Right forelimb (tissue), 1 donor: Measurements from ENCODE around the gene GNG13.
"Not testable (repeated sequence)": the region's sequence is repeated elsewhere in the genome, so short reads cannot be mapped to it uniquely, and the experiment has no call there.

Experiments
- DNase-seq: peaks from one replicate; pipeline ENCODE4 v3.0.0-alpha.2; 2018

Gene GNG13

GRCh38 chr16:776824-777223 is 23.7 kb downstream of the GNG13 start:
- DNase-seq, result no peak

- not testable (repeated sequence) for DNase-seq
Observed at GRCh38 chr16:776298-776697, 24.2 kb downstream of the GNG13 start.

DNA sequence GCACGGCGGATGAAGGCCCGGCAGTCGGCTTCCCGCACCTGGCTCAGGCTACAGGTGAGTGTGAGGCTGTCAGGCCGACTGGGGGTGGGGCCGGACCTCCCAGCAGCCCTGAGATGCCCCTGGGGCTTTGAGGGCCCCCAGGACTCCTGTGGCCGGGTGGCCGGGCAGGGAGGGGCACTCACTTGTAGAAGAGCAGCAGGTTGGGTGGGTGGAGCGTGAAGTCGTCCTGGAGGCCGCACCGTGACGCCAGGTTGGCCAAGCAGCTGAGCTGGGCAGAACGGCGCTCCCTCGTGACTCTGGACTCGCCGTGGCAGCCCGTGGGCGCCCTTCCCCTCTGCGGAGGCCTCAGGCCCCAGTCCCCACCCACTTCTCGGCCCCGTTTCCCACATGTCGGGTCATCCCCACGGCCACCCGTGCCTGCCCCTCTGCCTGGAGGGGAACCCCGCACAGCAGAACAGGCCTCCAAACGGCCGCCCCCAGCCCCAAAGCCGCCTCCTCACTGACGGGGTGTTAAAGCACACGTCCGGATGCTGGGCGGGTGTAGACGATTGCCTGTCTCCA is 25.2 kb downstream of the GNG13 start:
- no peak for DNase-seq

- DNase-seq, result no peak
Observed at GRCh38 chr16:774086-775001, 26.2 kb downstream of the GNG13 start.

DNA sequence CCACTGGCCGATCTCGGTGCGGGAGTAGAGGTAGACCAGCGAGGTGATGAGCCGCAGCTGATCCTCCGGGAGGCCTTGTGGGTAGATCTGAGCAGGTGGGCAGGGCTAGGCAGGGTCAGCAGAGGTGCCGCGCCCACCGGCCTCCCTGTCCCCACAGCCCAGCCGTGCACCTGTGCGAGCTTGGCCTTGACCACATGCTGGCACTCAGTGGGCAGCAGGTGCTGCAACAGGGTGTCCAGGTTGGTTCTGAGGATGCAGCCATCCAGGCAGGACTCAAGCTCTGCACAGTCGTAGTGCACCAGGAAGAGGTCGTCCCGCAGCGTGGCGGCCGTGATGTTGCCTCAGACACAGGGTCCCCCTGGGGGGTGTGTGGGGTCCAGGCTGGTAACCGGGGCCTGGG is 27.6 kb downstream of the GNG13 start:
- no peak for DNase-seq

DNA sequence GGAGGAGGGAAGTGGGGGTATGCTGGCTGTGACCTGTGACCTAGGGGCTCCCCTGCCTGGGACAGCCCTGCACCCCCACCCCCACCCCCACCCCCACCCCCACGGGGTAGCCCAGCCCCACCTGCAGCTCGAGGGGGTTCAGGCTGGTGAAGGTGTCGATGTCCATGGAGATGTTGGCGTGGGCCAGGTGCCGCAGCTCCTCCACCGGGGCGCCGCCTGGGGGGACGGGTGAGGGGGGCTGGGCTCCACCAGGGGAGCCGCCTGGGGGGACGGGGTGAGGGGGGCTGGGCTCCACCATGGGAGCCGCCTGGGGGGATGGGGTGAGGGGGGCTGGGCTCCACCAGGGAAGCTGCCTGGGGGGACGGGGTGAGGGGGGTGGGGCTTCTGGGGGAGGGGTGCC is 30.1 kb downstream of the GNG13 start:
- no peak for DNase-seq

DNA sequence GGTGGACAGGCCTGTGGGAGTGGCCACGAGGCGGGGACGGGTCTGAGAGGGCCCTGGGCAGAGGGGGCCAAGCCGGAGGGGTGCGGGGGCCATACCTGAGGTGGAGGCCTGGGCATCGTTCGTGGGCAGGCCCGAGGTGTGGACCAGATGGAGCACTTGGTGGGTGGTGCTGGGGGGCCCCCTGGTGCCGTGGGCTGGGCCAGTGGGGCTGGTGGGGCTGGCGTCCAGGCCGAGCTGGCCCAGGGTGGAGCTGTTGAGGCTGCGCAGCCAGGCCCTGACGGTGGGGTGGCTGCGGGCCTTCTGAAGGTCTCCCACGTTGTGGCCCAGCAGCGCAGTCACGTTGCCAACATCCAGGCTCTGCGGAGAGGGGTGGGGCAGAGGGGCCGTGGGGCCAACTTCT is 30.6 kb downstream of the GNG13 start:
- DNase-seq, result no peak

GRCh38 chr16:769184-769784 is 31.2 kb downstream of the GNG13 start:
- DNase-seq, result no peak

DNA sequence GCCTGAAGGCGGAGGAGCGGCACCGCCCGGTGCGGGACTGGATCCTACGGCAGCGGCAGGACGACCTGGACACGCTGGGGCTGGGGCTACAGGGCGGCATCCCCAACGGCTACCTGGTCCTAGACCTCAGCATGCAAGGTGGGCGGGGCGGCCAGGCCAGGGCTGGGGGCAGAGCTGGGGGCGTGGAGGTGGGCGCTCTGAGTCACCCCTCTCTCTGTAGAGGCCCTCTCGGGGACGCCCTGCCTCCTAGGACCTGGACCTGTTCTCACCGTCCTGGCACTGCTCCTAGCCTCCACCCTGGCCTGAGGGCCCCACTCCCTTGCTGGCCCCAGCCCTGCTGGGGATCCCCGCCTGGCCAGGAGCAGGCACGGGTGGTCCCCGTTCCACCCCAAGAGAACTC is 32.1 kb downstream of the GNG13 start:
- DNase-seq, result no peak

DNA sequence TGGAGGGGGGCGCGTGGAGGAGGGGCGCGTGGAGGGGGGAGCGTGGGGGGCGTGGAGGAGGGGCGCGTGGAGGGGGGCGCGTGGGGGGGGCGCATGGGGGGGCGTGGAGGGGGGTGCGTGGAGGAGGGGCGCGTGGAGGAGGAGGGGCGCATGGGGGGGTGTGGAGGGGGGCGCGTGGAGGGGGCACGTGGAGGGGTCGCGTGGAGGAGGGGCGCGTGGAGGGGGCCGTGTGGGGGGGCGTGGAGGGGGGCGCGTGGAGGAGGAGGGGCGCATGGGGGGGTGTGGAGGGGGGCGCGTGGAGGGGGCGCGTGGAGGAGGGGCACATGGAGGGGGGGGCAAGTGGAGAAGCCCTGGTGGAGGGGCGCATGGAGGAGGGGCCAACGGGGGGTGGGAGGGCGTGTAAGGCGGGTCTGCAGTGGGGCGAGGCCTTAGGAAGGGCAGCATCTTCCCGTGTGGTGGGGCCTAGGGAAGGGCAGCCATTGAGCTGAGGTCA is 32.7 kb downstream of the GNG13 start:
- DNase-seq, result no peak

- no peak for DNase-seq
Observed at GRCh38 chr16:766820-767640, 33.5 kb downstream of the GNG13 start.

DNA sequence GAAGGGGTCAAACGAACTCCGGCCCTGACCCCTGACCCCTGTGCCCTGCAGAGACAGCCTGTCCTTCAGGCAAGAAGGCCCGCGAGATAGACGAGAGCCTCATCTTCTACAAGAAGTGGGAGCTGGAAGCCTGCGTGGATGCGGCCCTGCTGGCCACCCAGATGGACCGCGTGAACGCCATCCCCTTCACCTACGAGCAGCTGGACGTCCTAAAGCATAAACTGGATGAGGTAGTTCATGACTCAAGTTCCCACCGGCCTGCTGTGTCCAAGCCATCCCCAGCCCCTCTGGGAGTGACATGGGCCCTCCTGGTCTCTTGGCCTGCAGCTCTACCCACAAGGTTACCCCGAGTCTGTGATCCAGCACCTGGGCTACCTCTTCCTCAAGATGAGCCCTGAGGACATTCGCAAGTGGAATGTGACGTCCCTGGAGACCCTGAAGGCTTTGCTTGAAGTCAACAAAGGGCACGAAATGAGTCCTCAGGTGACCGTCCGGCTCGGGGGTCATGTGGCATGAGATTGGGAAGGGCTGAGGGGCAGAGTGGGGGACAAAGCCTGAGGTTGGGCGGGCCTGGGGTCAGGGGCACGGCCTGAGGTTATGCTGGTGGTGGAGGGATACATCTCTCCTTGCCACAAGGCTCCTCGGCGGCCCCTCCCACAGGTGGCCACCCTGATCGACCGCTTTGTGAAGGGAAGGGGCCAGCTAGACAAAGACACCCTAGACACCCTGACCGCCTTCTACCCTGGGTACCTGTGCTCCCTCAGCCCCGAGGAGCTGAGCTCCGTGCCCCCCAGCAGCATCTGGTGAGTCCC is 34.3 kb downstream of the GNG13 start:
- no peak for DNase-seq

- no peak for DNase-seq
Observed at GRCh38 chr16:765488-765865, 35.1 kb downstream of the GNG13 start.

DNA sequence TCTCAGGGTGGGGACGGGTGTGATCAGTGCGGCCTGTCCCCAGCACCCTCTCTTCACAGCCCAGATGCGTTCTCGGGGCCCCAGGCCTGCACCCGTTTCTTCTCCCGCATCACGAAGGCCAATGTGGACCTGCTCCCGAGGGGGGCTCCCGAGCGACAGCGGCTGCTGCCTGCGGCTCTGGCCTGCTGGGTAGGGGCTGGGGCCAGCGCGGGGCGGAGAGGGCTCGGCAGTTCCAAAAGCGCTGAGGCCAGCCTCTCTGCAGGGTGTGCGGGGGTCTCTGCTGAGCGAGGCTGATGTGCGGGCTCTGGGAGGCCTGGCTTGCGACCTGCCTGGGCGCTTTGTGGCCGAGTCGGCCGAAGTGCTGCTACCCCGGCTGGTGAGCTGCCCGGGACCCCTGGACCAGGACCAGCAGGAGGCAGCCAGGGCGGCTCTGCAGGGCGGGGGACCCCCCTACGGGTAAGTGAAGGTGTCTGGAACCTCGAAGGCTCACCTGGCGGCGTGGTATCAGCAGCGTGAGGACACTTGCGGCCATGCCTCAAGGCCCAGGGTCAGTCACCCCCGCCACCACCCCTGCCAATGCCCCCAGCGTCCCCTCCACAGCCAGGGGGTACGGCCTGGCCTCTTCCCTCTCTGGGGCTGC is 35.6 kb downstream of the GNG13 start:
- DNase-seq, result no peak

- no peak for DNase-seq
Observed at GRCh38 chr16:764184-764750, 36.3 kb downstream of the GNG13 start.

DNA sequence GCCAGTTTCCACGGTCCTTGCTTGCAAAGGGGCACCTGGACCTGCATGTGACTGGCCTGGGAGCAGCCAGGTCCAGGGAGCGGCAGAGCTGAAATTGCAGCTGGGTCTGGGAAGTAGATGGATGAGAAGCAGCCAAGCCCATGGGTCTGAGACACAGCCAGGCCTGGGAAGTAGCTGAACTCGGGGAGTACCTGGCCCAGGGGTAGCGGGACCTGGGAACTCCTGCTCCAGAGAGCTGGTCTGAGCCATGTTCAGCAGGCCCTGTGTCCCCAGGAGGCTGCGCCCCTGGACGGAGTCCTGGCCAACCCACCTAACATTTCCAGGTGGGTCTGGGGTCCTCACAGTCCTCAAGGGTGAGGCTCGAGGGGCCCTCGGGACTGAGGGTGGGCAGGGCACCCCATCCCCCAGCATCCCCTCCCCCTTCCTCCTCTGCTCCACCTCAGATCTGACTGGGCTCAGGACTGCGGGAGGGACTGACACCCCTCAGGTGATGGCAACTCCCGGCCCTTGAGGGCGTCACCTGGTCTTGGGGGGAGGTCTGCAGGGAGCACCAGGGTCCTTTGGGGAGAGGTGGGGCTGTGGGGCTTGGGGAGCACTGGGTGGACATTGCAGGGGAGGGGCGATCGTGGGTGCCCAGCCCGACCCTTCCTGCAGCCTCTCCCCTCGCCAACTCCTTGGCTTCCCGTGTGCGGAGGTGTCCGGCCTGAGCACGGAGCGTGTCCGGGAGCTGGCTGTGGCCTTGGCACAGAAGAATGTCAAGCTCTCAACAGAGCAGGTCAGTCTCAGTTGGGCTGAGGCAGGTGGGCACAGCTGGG is 37.0 kb downstream of the GNG13 start:
- no peak for DNase-seq

DNA sequence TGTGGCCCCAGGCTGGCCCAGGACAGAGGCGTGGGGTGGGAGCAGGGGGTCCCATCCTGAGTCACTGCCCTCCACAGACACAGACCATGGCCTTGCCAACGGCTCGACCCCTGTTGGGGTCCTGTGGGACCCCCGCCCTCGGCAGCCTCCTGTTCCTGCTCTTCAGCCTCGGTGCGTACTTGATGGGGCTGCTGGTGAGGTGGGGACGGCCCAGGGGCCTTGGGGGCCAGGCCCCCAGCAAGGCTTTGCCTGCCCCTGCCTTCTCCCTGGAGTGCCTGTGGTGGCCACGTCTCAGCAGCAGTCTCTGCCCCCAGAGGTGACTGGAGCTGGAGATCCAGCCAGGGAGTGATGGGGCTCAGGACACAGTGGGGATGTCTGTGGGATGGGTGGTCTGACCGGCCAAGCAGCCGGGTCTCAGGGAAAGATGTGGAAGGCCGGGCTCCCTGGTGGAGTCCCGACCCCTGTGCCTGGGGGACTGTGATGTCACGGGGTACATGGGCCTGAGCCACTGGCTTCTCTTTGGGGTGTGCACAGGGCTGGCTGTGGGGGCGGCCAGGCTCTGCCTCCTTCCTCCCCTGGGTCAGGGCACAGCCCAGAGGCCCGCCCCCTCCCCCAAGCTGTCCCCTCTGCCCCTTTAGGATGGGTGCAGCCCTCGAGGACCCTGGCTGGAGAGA is 37.8 kb downstream of the GNG13 start:
- DNase-seq, result no peak

- no peak for DNase-seq
Observed at GRCh38 chr16:761625-762513, 38.7 kb downstream of the GNG13 start.
